CD4-positive, alpha-beta memory T cell (primary cell): ENCODE data around the gene RAET1G. TPM values are rescaled to one million over a fixed set of nuclear protein-coding genes. Genes with fewer than 3 reads are reported as not detected.

Source experiments
- CTCF ChIA-PET: fragments of 350-600 bp; sonication (Branson Sonifier 250); formaldehyde crosslinking; loops from one replicate; lab custom pipeline; 2021; ENCODE audit warnings: inconsistent platforms; ENCODE audit not compliant: partially characterized antibody; lab: Charles Lee
- POLR2A ChIA-PET: fragments of 350-600 bp; sonication (Branson Sonifier 250); formaldehyde crosslinking; loops from one replicate; lab custom pipeline; 2021; ENCODE audit not compliant: partially characterized antibody; lab: Charles Lee
- DNase-seq, 5 donors: peaks; one replicate each; pipeline versions ENCODE4 v3.0.0 to v3.0.0-alpha.2; 2020 to 2022; ENCODE audit warnings: mixed read lengths in 1 of 5
- H3K27ac ChIP-seq: one replicate; pipeline ENCODE4 v1.7.0; 2013; ENCODE audit warnings: low read depth, low read length
- H3K27me3 ChIP-seq: 2 replicates; pipeline ENCODE4 v1.7.0; 2013; ENCODE audit warnings: mild to moderate bottlenecking, low read length, moderate library complexity; ENCODE audit not compliant: insufficient read depth
- H3K36me3 ChIP-seq: 2 replicates; pipeline ENCODE4 v1.7.0; 2013; ENCODE audit warnings: mild to moderate bottlenecking, low read length, moderate library complexity; ENCODE audit not compliant: insufficient read depth
- H3K4me1 ChIP-seq: 2 replicates; pipeline ENCODE4 v1.7.0; 2013; ENCODE audit warnings: mild to moderate bottlenecking, low read length, moderate library complexity; ENCODE audit not compliant: insufficient read depth
- H3K4me3 ChIP-seq, 2 donors: one replicate each; pipeline ENCODE4 v1.7.0; 2013; ENCODE audit warnings: low read length in 2 of 2, mild to moderate bottlenecking in 1 of 2
- H3K9me3 ChIP-seq, 2 donors: one replicate each; pipeline ENCODE4 v1.7.0; 2013; ENCODE audit warnings: low read length in 2 of 2, control low read depth in 1 of 2; ENCODE audit not compliant: control insufficient read depth in 1 of 2
- H3K27ac Mint-ChIP-seq, 7 donors: one replicate each; pipeline ENCODE4 v1.8.0; 2020 to 2021; ENCODE audit warnings: mixed read lengths in 7 of 7, mild to moderate bottlenecking in 6 of 7, inconsistent platforms in 3 of 7, moderate library complexity in 3 of 7
- H3K27me3 Mint-ChIP-seq, 2 donors: one replicate each; pipeline ENCODE4 v1.8.0; 2020 to 2021; ENCODE audit warnings: mixed read lengths in 2 of 2
- H3K36me3 Mint-ChIP-seq, 2 donors: one replicate each; pipeline ENCODE4 v1.8.0; 2020 to 2021; ENCODE audit warnings: mixed read lengths in 2 of 2, inconsistent platforms in 1 of 2, mild to moderate bottlenecking in 1 of 2
- H3K4me1 Mint-ChIP-seq, 4 donors: one replicate each; pipeline ENCODE4 v1.8.0; 2020 to 2021; ENCODE audit warnings: mixed read lengths in 4 of 4, mild to moderate bottlenecking in 1 of 4
- H3K4me3 Mint-ChIP-seq, 8 donors: one replicate each; pipeline ENCODE4 v1.8.0; 2020 to 2021; ENCODE audit warnings: mixed read lengths in 8 of 8, mild to moderate bottlenecking in 7 of 8, moderate library complexity in 6 of 8, inconsistent platforms in 3 of 8
- H3K9me3 Mint-ChIP-seq, 8 donors: one replicate each; pipeline ENCODE4 v1.8.0; 2020 to 2021; ENCODE audit warnings: mixed read lengths in 8 of 8, mild to moderate bottlenecking in 5 of 8, inconsistent platforms in 3 of 8, moderate library complexity in 1 of 8
- intact Hi-C: fragments of 100-400 bp; cut with micrococcal nuclease; formaldehyde crosslinking; loops from one replicate; pipeline ENCODE4 v1.15.1; 2023
- polyA plus RNA-seq, 2 donors: library from polyadenylated mRNA; unstranded; fragments of 300-500 nt; fragmentation: Illumina TruSeq; gene quantifications; one replicate each; pipeline ENCODE4 v1.2.3, GENCODE V29; 2021
- total RNA-seq, 2 experiments: library from RNA; stranded (reverse); gene quantifications; one replicate each; pipeline ENCODE4 v1.2.3, GENCODE V29; 2021

RAET1G gene
- total and polyA plus RNA-seq, 4 experiments from 2014 or later = not detected

- CTCF ChIA-PET = no interaction called here
- intact Hi-C loops = no loop called here
These were observed 21.3 kb downstream of the RAET1G start for GRCh38 chr6:149901444-149902140.

GRCh38 chr6:149900620-149901443 is 22.1 kb downstream of the RAET1G start:
- peaks cover 20% of the 10 kb centered on the region for H3K4me1 ChIP-seq
- POLR2A ChIA-PET = no interaction called here
- no peaks in the 10 kb centered on the region for H3K36me3 Mint-ChIP-seq
- peaks cover 12 to 27% (median 16%) of the 10 kb centered on the region in 4 donors for H3K4me1 Mint-ChIP-seq
- no peak for DNase-seq
- no peaks in the 10 kb centered on the region for H3K36me3 ChIP-seq
- no peaks in the 10 kb centered on the region for H3K27me3 ChIP-seq
- no peak overlapping the region for H3K27ac Mint-ChIP-seq
- H3K9me3 ChIP-seq = no peaks in the 10 kb centered on the region
- intact Hi-C loops = no loop called here
- CTCF ChIA-PET = no interaction called here
- H3K9me3 Mint-ChIP-seq = no peaks in the 10 kb centered on the region
- H3K27me3 Mint-ChIP-seq = peaks cover 1 to 2% of the 10 kb centered on the region in 2 donors
- no peak overlapping the region for H3K4me3 ChIP-seq
- H3K27ac ChIP-seq = no peak overlapping the region
- H3K4me3 Mint-ChIP-seq = peak overlapping the region in 1 of 8 donors; percentile 63

More at GRCh38 chr6:149901444-149902140, 21.3 kb downstream of the RAET1G start:
- Mint-ChIP-seq H3K4me1 (peaks cover 5 to 19% (median 10%) of the 10 kb centered on the region in 4 donors), H3K27ac (no peak overlapping the region), H3K4me3 (peak overlapping the region in 1 of 8 donors; percentile 63), H3K27me3 (peaks cover 1 to 2% of the 10 kb centered on the region in 2 donors), H3K36me3 (no peaks in the 10 kb centered on the region), H3K9me3 (no peaks in the 10 kb centered on the region)
- H3K36me3 ChIP-seq = no peaks in the 10 kb centered on the region
- no peaks in the 10 kb centered on the region for H3K9me3 ChIP-seq
- H3K27me3 ChIP-seq = no peaks in the 10 kb centered on the region
- H3K27ac ChIP-seq = no peak overlapping the region
- DNase-seq = no peak
- no peak overlapping the region for H3K4me3 ChIP-seq
- H3K4me1 ChIP-seq = peaks cover 12% of the 10 kb centered on the region
- POLR2A ChIA-PET = no interaction called here

GRCh38 chr6:149899926-149900619 is 22.8 kb downstream of the RAET1G start:
- CTCF ChIA-PET = no interaction called here
- DNase-seq = no peak

GRCh38 chr6:149899486-149899885 is 23.4 kb downstream of the RAET1G start:
- Histone ChIP-seq H3K4me3 (no peak overlapping the region), H3K4me1 (peaks cover 28% of the 10 kb centered on the region), H3K27ac (no peak overlapping the region), H3K27me3 (no peaks in the 10 kb centered on the region), H3K9me3 (no peaks in the 10 kb centered on the region), H3K36me3 (no peaks in the 10 kb centered on the region)
- H3K27me3 Mint-ChIP-seq = peaks cover 2 to 3% of the 10 kb centered on the region in 2 donors
- CTCF ChIA-PET = no interaction called here
- no peak for DNase-seq
- POLR2A ChIA-PET = no interaction called here
- no peaks in the 10 kb centered on the region for H3K9me3 Mint-ChIP-seq
- no peak overlapping the region for H3K27ac Mint-ChIP-seq
- no peak overlapping the region for H3K4me3 Mint-ChIP-seq
- peaks cover 14 to 31% (median 20%) of the 10 kb centered on the region in 4 donors for H3K4me1 Mint-ChIP-seq
- intact Hi-C loops = no loop called here
- no peaks in the 10 kb centered on the region for H3K36me3 Mint-ChIP-seq

More at GRCh38 chr6:149899926-149900619, 22.8 kb downstream of the RAET1G start:
- no peak overlapping the region for H3K4me3 ChIP-seq
- H3K27ac ChIP-seq = no peak overlapping the region
- no peaks in the 10 kb centered on the region for H3K36me3 ChIP-seq
- H3K27ac Mint-ChIP-seq = no peak overlapping the region
- H3K27me3 ChIP-seq = no peaks in the 10 kb centered on the region
- no peak overlapping the region for H3K4me3 Mint-ChIP-seq
- no peaks in the 10 kb centered on the region for H3K9me3 ChIP-seq
- H3K27me3 Mint-ChIP-seq = peaks cover 1 to 2% of the 10 kb centered on the region in 2 donors
- POLR2A ChIA-PET = no interaction called here
- peaks cover 27% of the 10 kb centered on the region for H3K4me1 ChIP-seq
- peaks cover 14 to 31% (median 20%) of the 10 kb centered on the region in 4 donors for H3K4me1 Mint-ChIP-seq
- intact Hi-C loops = no loop called here
- no peaks in the 10 kb centered on the region for H3K9me3 Mint-ChIP-seq
- H3K36me3 Mint-ChIP-seq = no peaks in the 10 kb centered on the region

GRCh38 chr6:149898966-149899365 is 24.0 kb downstream of the RAET1G start:
- POLR2A ChIA-PET = no interaction called here
- H3K27ac Mint-ChIP-seq = no peak overlapping the region
- no peak overlapping the region for H3K4me3 Mint-ChIP-seq
- peaks cover 2 to 5% of the 10 kb centered on the region in 2 donors for H3K27me3 Mint-ChIP-seq
- H3K36me3 Mint-ChIP-seq = no peaks in the 10 kb centered on the region
- H3K4me1 Mint-ChIP-seq = peaks cover 14 to 31% (median 20%) of the 10 kb centered on the region in 4 donors
- Histone ChIP-seq H3K36me3 (no peaks in the 10 kb centered on the region), H3K9me3 (no peaks in the 10 kb centered on the region), H3K27ac (no peak overlapping the region), H3K27me3 (no peaks in the 10 kb centered on the region), H3K4me3 (no peak overlapping the region), H3K4me1 (peaks cover 28% of the 10 kb centered on the region)
- intact Hi-C loops = no loop called here
- DNase-seq = no peak
- H3K9me3 Mint-ChIP-seq = no peaks in the 10 kb centered on the region
- CTCF ChIA-PET = no interaction called here

GRCh38 chr6:149897855-149898744 is 24.8 kb downstream of the RAET1G start, which contains the start of gene RAET1E:
Gene RAET1E, minus strand, starts transcription at chr6:149898113. Its CDS starts 7,212 bp downstream, at chr6:149890901.
- POLR2A ChIA-PET = no interaction called here
- Histone ChIP-seq H3K27ac (no peak within 1 kb of the TSS), H3K36me3 (no peaks in the 10 kb centered on the region), H3K27me3 (no peaks in the 10 kb centered on the region), H3K4me1 (peaks cover 28% of the 10 kb centered on the region), H3K9me3 (no peaks in the 10 kb centered on the region), H3K4me3 (no peak within 1 kb of the TSS)
- Mint-ChIP-seq H3K4me1 (peaks cover 14 to 31% (median 20%) of the 10 kb centered on the region in 4 donors), H3K27me3 (peaks cover 0 to 5% of the 10 kb centered on the region in 2 donors), H3K27ac (peak within 1 kb of the TSS in 2 of 7 donors; percentile 67 to 72), H3K4me3 (peak within 1 kb of the TSS in 7 of 8 donors; percentile 14 to 69 (median 58)), H3K36me3 (no peaks in the 10 kb centered on the region), H3K9me3 (no peaks in the 10 kb centered on the region)
- CTCF ChIA-PET = no interaction called here
- intact Hi-C loops = no loop called here
- no peak for DNase-seq
